Osteoblast (primary cell): ENCODE results near the gene BANP. TPM values are rescaled to one million over a fixed set of nuclear protein-coding genes. Genes with fewer than 3 reads are reported as not detected.
"Not testable (repeated sequence)": the region's sequence is repeated elsewhere in the genome, so short reads cannot be mapped to it uniquely, and the experiment has no call there.

Experiments
- DNase-seq: peaks from one replicate; pipeline ENCODE4 v3.0.0; 2011; ENCODE audit warnings: low spot score, mixed read lengths; ENCODE audit not compliant: insufficient read length; ENCODE audit errors: missing footprints
- H2AFZ ChIP-seq: 2 replicates; pipeline ENCODE4 v1.6.0; 2011; ENCODE audit warnings: mild to moderate bottlenecking, low read length
- H3K27ac ChIP-seq: 2 replicates; pipeline ENCODE4 v1.5.1; 2011; ENCODE audit warnings: mild to moderate bottlenecking, low read depth, low read length, moderate library complexity
- H3K27me3 ChIP-seq: 2 replicates; pipeline ENCODE4 v1.6.0; 2012; ENCODE audit warnings: mild to moderate bottlenecking, control low read depth, inconsistent platforms, low read length, moderate library complexity; ENCODE audit not compliant: insufficient read depth
- H3K36me3 ChIP-seq: 2 replicates; pipeline ENCODE4 v1.5.1; 2011; ENCODE audit warnings: mild to moderate bottlenecking, low read length, control low read depth, moderate library complexity; ENCODE audit not compliant: insufficient read depth
- H3K4me1 ChIP-seq: 2 replicates; pipeline ENCODE4 v1.5.1; 2011; ENCODE audit warnings: mild to moderate bottlenecking, low read length, control low read depth, moderate library complexity; ENCODE audit not compliant: insufficient read depth
- H3K4me2 ChIP-seq: 2 replicates; pipeline ENCODE4 v1.6.0; 2011; ENCODE audit warnings: mild to moderate bottlenecking, low read length; ENCODE audit not compliant: insufficient read depth
- H3K4me3 ChIP-seq: fragments of 200-600 bp; sonication (generic); 3 replicates; pipeline ENCODE4 v1.5.1; 2012; ENCODE audit warnings: mild to moderate bottlenecking, low read length, inconsistent platforms; ENCODE audit not compliant: insufficient read depth
- H3K79me2 ChIP-seq: 2 replicates; pipeline ENCODE4 v1.6.0; 2012; ENCODE audit warnings: mild to moderate bottlenecking, low read length, control low read depth, inconsistent platforms; ENCODE audit not compliant: insufficient read depth
- H3K9me3 ChIP-seq: 2 replicates; pipeline ENCODE4 v1.5.1; 2011; ENCODE audit warnings: low read depth, low read length, control low read depth
- H4K20me1 ChIP-seq: 2 replicates; pipeline ENCODE4 v1.6.0; 2012; ENCODE audit warnings: mild to moderate bottlenecking, low read length, control low read depth; ENCODE audit not compliant: insufficient read depth
- CTCF ChIP-seq: IDR thresholded peaks from 2 replicates; pipeline ENCODE4 v1.5.1; 2011; ENCODE audit warnings: mild to moderate bottlenecking, low read depth, low read length, moderate library complexity; ENCODE audit errors: extremely low read depth
- total RNA-seq: library from RNA; depleted of rRNA; stranded (reverse); fragments of >200 nt; gene quantifications from 2 replicates; pipeline ENCODE4 v1.2.3, GENCODE V29; 2012

BANP gene
- total RNA-seq, 1 donor = 23.5 TPM

GRCh38 chr16:87979352-87979751, 28.1 kb downstream of the BANP start:
- Histone ChIP-seq H3K4me3 (no peak overlapping the region), H3K4me2 (no peak overlapping the region), H4K20me1 (no peaks in the 10 kb centered on the region), H3K27ac (no peak overlapping the region), H3K79me2 (peaks cover 23% of the 10 kb centered on the region), H3K36me3 (peaks cover 13% of the 10 kb centered on the region), H3K27me3 (no peaks in the 10 kb centered on the region), H2AFZ (no peak overlapping the region), H3K9me3 (no peaks in the 10 kb centered on the region), H3K4me1 (peaks cover 7% of the 10 kb centered on the region)
- DNase-seq = no peak
- TF ChIP-seq CTCF = no peak

DNA sequence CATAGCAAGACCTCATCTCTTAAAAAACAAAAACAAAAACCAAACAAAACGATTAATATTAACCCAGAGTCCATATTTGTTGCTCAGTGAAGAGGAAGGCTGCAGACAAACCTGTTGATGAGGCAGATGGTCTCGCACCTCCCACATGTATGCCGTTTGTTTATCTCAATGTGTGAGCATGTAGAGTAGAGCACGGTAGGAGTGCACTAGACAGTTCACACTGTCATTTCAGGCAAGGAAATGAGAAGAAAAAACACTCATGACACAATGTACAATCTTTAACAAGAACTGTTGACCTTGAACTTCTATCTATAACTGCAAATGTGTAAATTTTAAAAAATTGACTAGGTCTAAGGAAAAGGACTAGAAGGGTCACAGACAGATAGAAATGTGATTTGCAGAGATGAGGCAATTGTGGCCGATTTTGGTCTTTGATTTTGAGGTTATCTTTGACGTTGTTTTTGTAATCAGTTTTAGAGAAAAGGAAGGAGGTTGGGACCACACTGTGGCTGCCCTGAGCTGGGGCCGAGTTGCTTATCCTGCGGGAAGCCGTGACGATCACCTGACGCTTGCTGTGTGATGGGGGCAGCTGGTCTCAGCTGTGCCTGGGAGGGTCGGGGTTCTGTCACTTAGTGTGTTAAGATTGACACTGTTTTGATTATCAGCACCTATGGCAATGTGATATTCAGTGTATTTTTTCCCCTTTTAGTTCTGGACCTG, 28.8 kb downstream of the BANP start:
- not testable (repeated sequence) for H3K27me3 ChIP-seq, H3K4me3 ChIP-seq, H3K9me3 ChIP-seq, H3K4me2 ChIP-seq, H2AFZ ChIP-seq, DNase-seq, H4K20me1 ChIP-seq, H3K27ac ChIP-seq, H3K4me1 ChIP-seq
- Histone ChIP-seq H3K79me2 (peaks cover 16% of the 10 kb centered on the region), H3K36me3 (peaks cover 16% of the 10 kb centered on the region)

DNA sequence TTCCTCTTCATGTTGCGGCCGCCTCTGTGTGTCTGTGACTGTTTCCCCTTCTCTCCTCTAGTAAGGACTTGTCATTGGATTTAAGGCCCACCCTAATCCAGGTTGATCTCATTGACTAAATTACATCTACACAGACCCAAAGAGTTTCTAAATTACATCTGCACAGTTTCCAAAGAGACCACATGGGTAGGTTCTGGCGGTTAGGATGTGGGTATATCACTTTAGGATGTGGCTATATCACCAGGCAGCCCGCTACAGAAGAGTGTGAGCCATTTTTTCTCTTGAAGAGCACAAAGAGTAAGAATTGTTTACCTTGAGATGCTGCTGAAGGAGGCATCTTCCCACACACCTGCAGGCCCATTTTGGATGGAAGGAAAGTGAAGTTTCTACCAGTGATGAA, 30.1 kb downstream of the BANP start:
- peaks cover 10% of the 10 kb centered on the region for H3K4me1 ChIP-seq
- H3K79me2 ChIP-seq = peaks cover 11% of the 10 kb centered on the region
- H3K4me3 ChIP-seq, H3K27ac ChIP-seq, H3K4me2 ChIP-seq, H3K9me3 ChIP-seq, DNase-seq, H4K20me1 ChIP-seq, H2AFZ ChIP-seq, H3K27me3 ChIP-seq: not testable (repeated sequence)
- H3K36me3 ChIP-seq = peaks cover 19% of the 10 kb centered on the region

DNA sequence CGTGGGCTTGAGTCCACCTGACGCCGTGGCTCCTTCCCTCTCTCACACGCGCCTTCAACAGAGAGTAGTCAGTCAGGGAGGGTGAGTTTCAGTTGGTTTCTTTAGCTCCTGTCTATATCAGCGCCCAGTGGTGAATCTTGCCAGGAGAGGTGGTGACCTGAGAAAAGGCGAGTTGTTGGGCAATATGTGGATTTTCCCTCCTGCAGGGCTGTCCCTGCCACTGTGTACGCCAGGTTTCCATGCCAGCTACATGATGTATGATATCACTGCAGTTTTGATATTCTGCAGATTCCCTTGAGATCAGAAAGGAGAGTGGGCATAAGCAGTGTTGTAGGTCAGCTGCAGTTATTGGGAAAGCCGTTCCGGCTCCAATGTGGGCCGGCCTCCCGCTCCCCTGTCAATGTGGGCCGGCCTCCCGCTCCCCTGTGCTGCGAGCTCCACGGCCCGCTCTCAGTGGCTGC, 31.4 kb downstream of the BANP start:
- Histone ChIP-seq H3K36me3 (peaks cover 19% of the 10 kb centered on the region), H3K4me1 (peaks cover 4% of the 10 kb centered on the region), H3K27ac (no peak overlapping the region), H3K79me2 (peaks cover 11% of the 10 kb centered on the region), H4K20me1 (no peaks in the 10 kb centered on the region), H3K9me3 (no peaks in the 10 kb centered on the region), H3K4me2 (no peak overlapping the region), H2AFZ (no peak overlapping the region), H3K27me3 (no peaks in the 10 kb centered on the region), H3K4me3 (no peak overlapping the region)
- no peak for DNase-seq
- no peak for TF ChIP-seq CTCF

DNA sequence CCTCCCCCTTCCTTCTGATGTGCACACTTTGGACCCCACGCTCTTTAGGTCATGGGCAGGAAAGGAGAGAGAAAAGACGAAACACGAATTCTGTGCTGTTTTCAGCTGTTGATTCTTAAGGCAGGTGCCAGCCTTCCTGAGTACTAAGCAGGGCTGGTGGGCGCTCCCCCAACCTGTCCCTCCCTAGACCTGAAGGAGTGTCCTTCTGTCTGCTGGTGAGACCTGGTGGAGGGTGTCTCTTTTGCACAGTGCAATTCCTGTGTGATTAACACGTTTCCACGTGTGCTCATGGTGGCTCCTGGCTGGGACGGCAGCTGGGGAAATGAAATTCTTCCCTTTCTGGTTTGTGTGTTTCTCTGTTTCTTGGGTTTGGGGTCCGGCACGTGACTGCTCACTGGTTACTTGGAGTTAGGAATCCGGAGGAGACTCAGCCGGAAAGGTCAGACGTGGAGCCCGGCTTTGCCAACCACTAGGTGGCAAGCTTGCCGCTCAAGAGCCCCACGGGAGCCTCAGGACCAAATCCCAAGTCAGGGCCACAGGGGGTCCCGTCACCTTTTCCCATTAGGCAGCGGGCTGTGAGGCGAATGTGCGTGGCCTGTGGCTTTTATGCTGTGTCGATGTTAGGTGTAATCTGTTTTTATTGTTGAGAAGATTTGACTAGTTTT, 32.0 kb downstream of the BANP start:
- H4K20me1 ChIP-seq, H3K4me1 ChIP-seq, H3K4me2 ChIP-seq, DNase-seq, H3K27me3 ChIP-seq, H3K4me3 ChIP-seq, H2AFZ ChIP-seq, H3K9me3 ChIP-seq: not testable (repeated sequence)
- TF ChIP-seq CTCF = peak; percentile 52
- H3K79me2 ChIP-seq = peaks cover 11% of the 10 kb centered on the region
- peak overlapping the region; percentile 51 for H3K27ac ChIP-seq
- peaks cover 19% of the 10 kb centered on the region for H3K36me3 ChIP-seq

DNA sequence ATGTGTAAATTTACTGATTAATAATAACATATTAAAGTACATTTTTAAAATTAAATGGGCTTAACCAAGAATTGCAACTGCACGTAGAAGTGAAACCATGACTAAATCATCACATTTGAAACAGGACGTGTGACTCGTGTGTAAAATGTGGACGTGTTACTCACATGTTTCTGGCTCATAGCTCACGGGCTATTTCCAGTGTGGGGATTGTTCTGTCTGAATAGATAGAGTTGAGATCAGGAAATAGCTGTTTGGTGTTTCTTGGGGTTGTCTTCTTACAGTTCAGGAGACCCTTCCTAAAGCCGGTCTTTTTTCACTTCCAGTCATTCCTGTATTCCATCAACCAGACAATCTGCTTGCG, 32.5 kb downstream of the BANP start:
- not testable (repeated sequence) for H3K79me2 ChIP-seq, H4K20me1 ChIP-seq, H2AFZ ChIP-seq, H3K4me3 ChIP-seq, H3K4me1 ChIP-seq, H3K9me3 ChIP-seq, H3K27me3 ChIP-seq, H3K4me2 ChIP-seq, DNase-seq
- H3K27ac ChIP-seq = peak overlapping the region; percentile 51
- H3K36me3 ChIP-seq = peaks cover 19% of the 10 kb centered on the region
